SK-N-MC (cell line): ENCODE data around the gene TTC16.

Experiments used
- DNase-seq: peaks from one replicate; pipeline ENCODE4 v3.0.0-alpha.2; 2011; ENCODE audit warnings: low read depth, low spot score
- H3K27ac ChIP-seq: fragments of 200-600 bp; sonication (generic); 2 replicates; pipeline ENCODE4 v1.5.1; 2016; ENCODE audit warnings: mixed run types
- H3K36me3 ChIP-seq: fragments of 200-600 bp; sonication (generic); 2 replicates; pipeline ENCODE4 v1.6.1; 2017; ENCODE audit warnings: antibody characterized with exemption, low read length, mixed read lengths; ENCODE audit not compliant: insufficient read depth
- H3K4me3 ChIP-seq: fragments of 200-600 bp; sonication (generic); 2 replicates; pipeline ENCODE4 v1.5.1; 2016
- H3K9ac ChIP-seq: fragments of 200-600 bp; sonication (generic); 2 replicates; pipeline ENCODE4 v1.8.0; 2017; ENCODE audit warnings: mixed run types, mixed read lengths; ENCODE audit not compliant: insufficient read length
- H3K9me3 ChIP-seq: fragments of 200-600 bp; sonication (generic); 2 replicates; pipeline ENCODE4 v1.6.1; 2017; ENCODE audit warnings: low read depth, mild to moderate bottlenecking, antibody characterized with exemption, low read length, moderate library complexity, mixed read lengths
- EZH2 ChIP-seq: fragments of 200-600 bp; sonication (generic); IDR thresholded peaks from one replicate; pipeline ENCODE4 v1.6.1; 2017; ENCODE audit warnings: antibody characterized with exemption
- FOXP2 ChIP-seq: optimal IDR thresholded peaks from 2 replicates; pipeline ENCODE3; 2011; ENCODE audit warnings: mild to moderate bottlenecking, moderate library complexity; ENCODE audit not compliant: insufficient read depth; ENCODE audit errors: extremely low read length, control extremely low read depth
- POLR2AphosphoS5 ChIP-seq: IDR thresholded peaks from 2 replicates; pipeline ENCODE4 v1.6.1; 2012; ENCODE audit warnings: mild to moderate bottlenecking, low read depth, low read length, borderline replicate concordance

The TTC16 gene, protein sequence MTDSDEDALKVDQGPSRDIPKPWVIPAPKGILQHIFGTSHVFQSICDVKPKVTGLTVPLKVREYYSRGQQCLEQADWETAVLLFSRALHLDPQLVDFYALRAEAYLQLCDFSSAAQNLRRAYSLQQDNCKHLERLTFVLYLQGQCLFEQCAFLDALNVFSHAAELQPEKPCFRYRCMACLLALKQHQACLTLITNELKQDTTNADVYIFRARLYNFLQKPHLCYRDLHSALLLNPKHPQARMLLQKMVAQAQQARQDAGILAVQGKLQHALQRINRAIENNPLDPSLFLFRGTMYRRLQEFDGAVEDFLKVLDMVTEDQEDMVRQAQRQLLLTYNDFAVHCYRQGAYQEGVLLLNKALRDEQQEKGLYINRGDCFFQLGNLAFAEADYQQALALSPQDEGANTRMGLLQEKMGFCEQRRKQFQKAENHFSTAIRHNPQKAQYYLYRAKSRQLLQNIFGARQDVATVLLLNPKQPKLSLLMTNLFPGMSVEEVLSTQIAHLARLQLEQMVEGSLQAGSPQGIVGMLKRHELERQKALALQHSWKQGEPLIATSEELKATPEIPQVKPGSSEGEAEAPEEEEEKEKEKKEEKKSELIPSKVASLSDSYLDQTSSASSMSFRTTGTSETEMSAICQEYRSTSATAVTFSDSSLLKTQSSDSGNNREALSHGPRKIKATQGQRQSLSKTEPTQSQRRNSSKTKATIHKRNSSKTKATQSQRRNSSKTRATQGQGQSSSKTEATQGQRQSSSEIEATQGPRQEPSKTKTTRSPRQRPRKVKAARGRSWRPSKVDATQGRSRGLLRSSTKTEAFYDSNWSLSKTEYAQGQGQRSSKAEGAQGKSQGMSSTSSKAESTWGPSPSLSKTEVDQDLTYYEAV

DNA sequence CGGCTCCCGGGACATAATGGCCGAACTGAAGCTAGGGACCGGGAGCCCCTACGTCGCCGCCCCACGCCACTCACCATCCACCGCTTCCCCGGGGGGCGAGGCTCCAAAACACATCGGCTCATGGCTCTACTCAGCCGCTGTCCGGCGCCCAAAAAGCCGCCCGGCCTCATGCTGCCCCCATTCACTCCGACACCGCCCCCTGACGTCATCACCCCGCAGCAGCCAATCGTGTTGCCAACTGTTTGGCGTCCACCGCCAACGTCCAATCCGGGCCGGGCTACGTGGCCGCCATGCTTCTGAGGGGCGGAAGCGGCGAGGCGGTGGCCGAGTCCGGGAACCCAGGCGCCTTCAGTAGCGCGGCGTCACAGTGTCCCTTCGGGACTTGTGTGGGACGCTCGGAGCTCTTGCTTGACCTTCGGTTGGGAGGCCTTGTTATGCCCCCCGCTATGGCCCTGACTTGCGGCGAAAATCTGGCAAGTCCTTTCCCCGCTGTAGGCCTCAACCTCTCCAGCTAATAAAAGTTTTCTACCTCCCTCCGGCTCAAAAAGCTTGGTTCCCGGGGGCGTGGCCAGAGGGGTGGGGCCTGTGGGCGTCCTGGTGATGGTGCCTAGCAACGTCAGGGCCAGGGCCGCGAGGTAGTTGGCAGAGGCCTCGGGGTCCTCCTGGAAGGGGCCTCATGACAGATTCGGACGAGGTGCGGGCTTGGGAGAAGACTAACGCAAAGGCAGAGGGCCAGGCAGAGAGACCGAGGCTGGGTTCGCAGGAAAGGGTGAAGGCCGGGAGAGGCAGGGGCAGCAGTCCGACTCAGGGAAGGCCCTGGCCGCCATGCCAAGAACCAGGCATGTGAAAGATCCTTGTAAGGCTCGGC is at the start of gene TTC16, which contains the start of gene PTRH1:
TTC16 (plus strand) TSS at position 610 of the 868 bp plus-strand sequence; CDS start at position 677, 67 bp downstream.
PTRH1 (minus strand) TSS at position 194 of the 868 bp plus-strand sequence; CDS start at position 170, 24 bp downstream.
- TF ChIP-seq POLR2AphosphoS5 (peak; percentile 31; the same call in 1 of the 2 replicates), EZH2 (no peak)
- peak within 1 kb of the TSS; percentile 86 for H3K4me3 ChIP-seq
- peak; percentile 39 for DNase-seq
- no peak within 1 kb of the TSS for H3K27ac ChIP-seq
- H3K9ac ChIP-seq, result peak within 1 kb of the TSS; percentile 62
- H3K36me3 ChIP-seq, result no peaks in the 10 kb centered on the region
- H3K9me3 ChIP-seq, result no peaks in the 10 kb centered on the region

DNA sequence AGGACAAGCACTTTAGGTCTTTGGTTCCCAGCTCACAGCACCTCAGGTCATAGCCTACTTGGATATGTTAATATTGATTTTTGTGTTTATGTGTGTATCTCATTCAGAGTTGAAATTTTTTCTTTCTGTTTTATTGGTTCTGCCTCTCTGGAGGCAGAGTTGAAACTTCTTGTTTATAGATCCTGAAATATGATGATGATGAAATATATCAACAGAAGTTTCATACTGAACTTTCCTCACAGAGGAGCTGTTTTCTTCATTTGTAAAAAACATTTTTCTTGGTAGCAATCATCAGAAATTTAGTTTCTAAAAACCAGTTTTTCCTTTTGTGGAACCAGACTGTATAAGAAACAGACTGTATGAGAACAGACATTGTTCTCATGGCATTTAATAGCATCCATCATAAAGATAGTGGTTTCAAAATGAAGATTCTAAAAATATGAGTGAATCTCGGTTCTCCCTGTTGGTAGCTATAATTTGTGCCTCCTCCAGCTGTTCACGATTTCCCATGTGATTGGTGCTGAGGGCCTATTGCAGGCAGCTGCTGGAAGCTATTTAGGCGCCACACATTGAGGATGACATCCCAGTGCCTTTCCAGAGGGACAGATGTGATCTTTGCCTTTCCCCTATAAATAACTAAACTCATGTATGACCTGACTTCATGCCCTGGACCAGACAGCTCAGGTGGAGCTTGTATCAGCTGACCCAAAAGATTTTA is 48.6 kb upstream of the TTC16 start:
- Histone ChIP-seq H3K9ac (peak overlapping the region; percentile 16), H3K36me3 (no peaks in the 10 kb centered on the region), H3K27ac (no peak overlapping the region; the same call in 1 of the 2 replicates), H3K9me3 (no peaks in the 10 kb centered on the region), H3K4me3 (no peak overlapping the region)
- DNase-seq, result no peak
- no peak for TF ChIP-seq EZH2
- no peak for TF ChIP-seq POLR2AphosphoS5
- TF ChIP-seq FOXP2, result no peak

DNA sequence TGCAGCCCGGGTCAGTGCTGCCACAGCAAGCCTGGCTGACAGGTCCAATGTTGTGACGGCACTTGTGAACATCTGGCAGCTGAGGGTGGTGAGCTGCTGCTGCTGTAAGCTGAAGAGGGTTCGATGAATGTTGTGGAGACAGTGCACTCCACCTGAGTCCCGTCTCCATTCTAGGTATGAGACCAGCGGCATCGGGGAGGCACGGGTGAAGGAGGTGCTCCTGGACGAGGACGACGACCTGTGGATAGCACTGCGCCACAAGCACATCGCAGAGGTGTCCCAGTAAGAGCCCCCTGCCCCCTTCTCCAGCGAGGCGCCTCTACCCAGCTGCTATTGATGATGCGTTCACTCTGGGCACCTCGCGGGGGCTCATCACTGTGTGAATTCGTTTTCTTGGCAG is 48.0 kb upstream of the TTC16 start:
- no peaks in the 10 kb centered on the region for H3K36me3 ChIP-seq
- H3K27ac ChIP-seq, result no peak overlapping the region
- H3K9me3 ChIP-seq, result no peaks in the 10 kb centered on the region
- no peak overlapping the region for H3K9ac ChIP-seq
- TF ChIP-seq EZH2 (no peak), FOXP2 (no peak), POLR2AphosphoS5 (no peak)
- DNase-seq, result no peak
- H3K4me3 ChIP-seq, result no peak overlapping the region

DNA sequence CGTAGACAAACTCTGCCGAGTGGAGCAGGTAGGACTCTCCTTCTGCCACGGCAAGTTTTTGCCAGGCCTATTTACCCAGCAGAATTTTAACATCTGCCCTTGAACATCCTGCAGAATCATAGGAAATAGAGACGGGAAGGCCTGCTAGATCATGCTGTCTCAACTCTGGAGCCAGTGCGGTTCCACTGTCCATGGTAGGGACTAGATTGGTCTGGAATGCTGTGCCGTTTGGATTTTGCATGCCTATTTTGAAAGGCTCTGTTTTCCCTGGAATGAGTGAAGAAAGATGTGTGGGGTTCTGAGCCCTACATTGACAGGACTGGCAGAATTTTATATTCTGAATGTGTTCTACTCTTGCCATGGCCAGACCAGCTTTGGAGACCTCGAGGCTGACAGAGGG is 42.6 kb upstream of the TTC16 start:
- no peak overlapping the region for H3K9ac ChIP-seq

DNA sequence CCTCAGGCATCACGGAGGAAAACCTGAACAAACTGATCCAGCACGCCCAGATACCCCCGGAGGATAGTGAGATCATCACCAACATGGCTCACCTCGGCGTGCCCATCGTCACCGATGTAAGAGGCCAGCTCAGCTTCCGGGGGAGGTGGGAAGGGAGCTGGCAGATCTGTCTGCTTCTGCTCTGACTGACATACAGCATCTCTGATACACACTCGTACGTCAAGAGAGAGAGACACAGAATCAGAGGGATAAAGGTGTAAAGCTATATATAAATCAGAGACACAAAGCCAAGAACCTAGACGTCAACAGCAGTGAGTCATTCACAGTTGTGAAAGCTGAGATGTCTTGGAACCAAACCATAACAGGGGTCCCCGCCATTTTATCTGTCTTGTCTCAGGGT is 39.2 kb upstream of the TTC16 start:
- no peak overlapping the region for H3K27ac ChIP-seq
- H3K36me3 ChIP-seq, result no peaks in the 10 kb centered on the region
- no peaks in the 10 kb centered on the region for H3K9me3 ChIP-seq

More for the DNA sequence above, 42.6 kb upstream of the TTC16 start:
- DNase-seq, result no peak
- no peaks in the 10 kb centered on the region for H3K36me3 ChIP-seq
- H3K9me3 ChIP-seq, result no peaks in the 10 kb centered on the region
- H3K4me3 ChIP-seq, result no peak overlapping the region
- no peak for TF ChIP-seq EZH2
- no peak for TF ChIP-seq FOXP2
- TF ChIP-seq POLR2AphosphoS5, result no peak
- no peak overlapping the region for H3K27ac ChIP-seq

DNA sequence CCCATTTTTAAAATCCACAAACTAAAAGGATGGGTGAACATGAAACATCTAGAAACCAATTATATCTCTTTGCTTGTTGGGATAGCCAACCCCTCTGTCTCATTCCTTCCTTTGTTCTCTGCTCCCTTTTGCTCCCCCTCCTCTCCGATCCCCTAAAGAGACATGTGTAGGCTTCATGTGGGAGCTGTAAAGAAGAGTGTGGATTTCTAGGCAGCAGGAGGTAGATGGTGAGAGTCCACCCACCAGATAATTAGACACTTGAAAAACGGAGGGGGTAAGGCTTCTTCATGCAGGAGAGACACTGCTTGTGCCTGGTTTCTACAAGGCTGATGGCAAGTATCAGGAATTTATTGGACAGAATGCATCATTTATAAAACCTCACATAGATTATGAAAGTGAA is 36.4 kb upstream of the TTC16 start:
- H3K9ac ChIP-seq, result no peak overlapping the region
- H3K27ac ChIP-seq, result no peak overlapping the region
- DNase-seq, result no peak
- H3K36me3 ChIP-seq, result no peaks in the 10 kb centered on the region
- no peak overlapping the region for H3K4me3 ChIP-seq
- TF ChIP-seq EZH2 (no peak), POLR2AphosphoS5 (no peak), FOXP2 (no peak)
- no peaks in the 10 kb centered on the region for H3K9me3 ChIP-seq

More for the DNA sequence above, 39.2 kb upstream of the TTC16 start:
- Histone ChIP-seq H3K9ac (no peak overlapping the region), H3K4me3 (no peak overlapping the region)
- no peak for TF ChIP-seq FOXP2
- no peak for TF ChIP-seq EZH2
- TF ChIP-seq POLR2AphosphoS5, result no peak
- DNase-seq, result no peak

DNA sequence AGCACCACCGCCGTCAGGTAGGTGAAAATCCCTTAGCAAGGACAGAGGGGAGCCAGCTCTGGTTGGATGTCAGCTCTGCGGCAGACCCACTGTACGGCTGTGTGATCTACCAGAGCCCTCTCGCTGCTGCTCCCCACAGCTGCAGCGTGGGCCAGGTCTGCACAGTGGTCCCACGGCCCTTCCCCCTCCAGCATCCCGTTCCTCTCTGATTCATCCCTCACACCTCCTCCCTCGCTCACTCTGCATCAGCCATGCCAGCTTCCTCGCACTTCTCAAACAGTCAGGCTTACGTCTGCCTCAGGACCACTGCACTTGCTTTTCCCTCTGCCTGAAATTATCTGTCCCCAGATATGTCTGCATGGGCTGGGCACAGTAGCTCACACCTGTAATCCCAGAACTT is 35.7 kb upstream of the TTC16 start:
- Histone ChIP-seq H3K9me3 (no peaks in the 10 kb centered on the region), H3K4me3 (no peak overlapping the region), H3K9ac (no peak overlapping the region), H3K27ac (no peak overlapping the region), H3K36me3 (no peaks in the 10 kb centered on the region)
- DNase-seq, result no peak
- TF ChIP-seq POLR2AphosphoS5 (no peak), EZH2 (no peak), FOXP2 (no peak)
